PFSK-1 (cell line): ENCODE results near the gene NMNAT3.

Experiments used
- POLR2AphosphoS5 ChIP-seq: IDR thresholded peaks from 2 replicates; pipeline ENCODE4 v1.6.1; 2012; ENCODE audit warnings: low read depth, mild to moderate bottlenecking, control low read depth, low read length, moderate library complexity
- REST ChIP-seq, 2 experiments: IDR thresholded peaks; 2 replicates each; pipeline versions ENCODE4 v1.6.1 to v1.8.0; 2011 to 2012; ENCODE audit warnings: low read depth in 2 of 2, low read length in 2 of 2, control low read depth in 1 of 2, inconsistent platforms in 1 of 2, mild to moderate bottlenecking in 1 of 2, moderate library complexity in 1 of 2; ENCODE audit not compliant: insufficient read depth in 1 of 2
- TAF1 ChIP-seq: IDR thresholded peaks from 2 replicates; pipeline ENCODE4 v1.6.1; 2012; ENCODE audit warnings: low read length, control low read depth, borderline replicate concordance; ENCODE audit not compliant: insufficient read depth

DNA sequence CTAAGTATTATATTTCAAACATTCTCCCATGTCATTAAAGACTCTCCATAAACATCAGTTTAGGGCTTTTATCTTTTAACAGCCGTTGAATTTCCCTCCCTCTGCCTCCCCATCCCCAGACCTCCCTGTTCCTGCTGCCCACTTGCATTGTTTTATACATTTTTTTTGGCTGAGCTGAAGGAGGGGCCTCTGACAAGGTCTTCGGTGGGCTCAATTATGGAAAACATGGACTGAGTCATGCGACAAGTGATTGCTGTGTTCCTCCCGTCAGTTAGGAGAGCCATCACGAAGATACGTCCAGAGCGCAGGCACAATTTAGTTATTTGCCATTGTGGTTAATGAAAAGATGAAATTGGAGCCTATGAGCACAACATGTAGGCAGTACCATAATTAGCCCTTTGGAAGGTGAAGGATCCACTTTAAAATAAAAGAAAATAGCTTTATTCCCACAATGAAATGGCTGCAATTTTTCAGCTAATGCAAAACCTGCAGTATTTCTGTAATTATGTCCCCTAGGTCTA lies 12.0 kb upstream of the NMNAT3 start:
- no peak for TF ChIP-seq REST (IDR thresholded peaks at IDR 0.05; ENCODE audit: insufficient read depth in 1 of 2, low read depth in 2 of 2, low read length in 2 of 2)
- TF ChIP-seq POLR2AphosphoS5 = no peak
- no peak for TF ChIP-seq TAF1
